DND-41 (cell line): ENCODE results near the gene KASH5.
"Not testable (repeated sequence)": the region's sequence is repeated elsewhere in the genome, so short reads cannot be mapped to it uniquely, and the experiment has no call there.

Source experiments
- ATAC-seq: fragments of 200-7000 bp; cut with Tn5 transposase; 3 replicates; pipeline ENCODE4 v1.9.1; 2021; ENCODE audit warnings: low read depth; ENCODE audit not compliant: insufficient read depth
- DNase-seq: peaks from one replicate; pipeline ENCODE4 v3.0.0-alpha.2; 2020
- H2AFZ ChIP-seq: 2 replicates; pipeline ENCODE4 v1.6.0; 2012; ENCODE audit warnings: low read depth, low read length
- H3K27ac ChIP-seq: 2 replicates; pipeline ENCODE4 v1.5.1; 2012; ENCODE audit warnings: low read length, inconsistent platforms
- H3K27me3 ChIP-seq: fragments of 200-600 bp; sonication (generic); 2 replicates; pipeline ENCODE4 v1.6.0; 2012; ENCODE audit warnings: low read length, mild to moderate bottlenecking, inconsistent platforms; ENCODE audit not compliant: insufficient read depth, poor library complexity
- H3K36me3 ChIP-seq: 2 replicates; pipeline ENCODE4 v1.5.1; 2012; ENCODE audit warnings: low read length, inconsistent platforms; ENCODE audit not compliant: insufficient read depth
- H3K4me1 ChIP-seq: 2 replicates; pipeline ENCODE4 v1.5.1; 2012; ENCODE audit warnings: mild to moderate bottlenecking, low read length; ENCODE audit not compliant: insufficient read depth
- H3K4me2 ChIP-seq: 2 replicates; pipeline ENCODE4 v1.6.0; 2012; ENCODE audit warnings: mild to moderate bottlenecking, moderate library complexity, low read length, inconsistent platforms; ENCODE audit not compliant: insufficient read depth
- H3K4me3 ChIP-seq, 2 experiments: fragments of 200-600 bp in 1 of 2; shearing (Covaris generic) in 1 of 2; 2 replicates each; pipeline ENCODE4 v1.5.1; 2012 to 2016; ENCODE audit warnings: inconsistent platforms in 2 of 2, low read length in 2 of 2, mild to moderate bottlenecking in 2 of 2, low read depth in 1 of 2, moderate library complexity in 1 of 2
- H3K79me2 ChIP-seq: 2 replicates; pipeline ENCODE4 v1.6.0; 2012; ENCODE audit warnings: low read length, inconsistent platforms; ENCODE audit not compliant: insufficient read depth
- H3K9ac ChIP-seq: 2 replicates; pipeline ENCODE4 v1.6.0; 2012; ENCODE audit warnings: low read depth, mild to moderate bottlenecking, inconsistent platforms, low read length, moderate library complexity
- H3K9me3 ChIP-seq: 2 replicates; pipeline ENCODE4 v1.5.1; 2012; ENCODE audit warnings: low read length, moderate library complexity, mild to moderate bottlenecking, inconsistent platforms; ENCODE audit not compliant: insufficient read depth, severe bottlenecking
- H4K20me1 ChIP-seq: 2 replicates; pipeline ENCODE4 v1.6.0; 2012; ENCODE audit warnings: low read length; ENCODE audit not compliant: insufficient read depth
- EZH2 ChIP-seq: IDR thresholded peaks from 3 replicates; pipeline ENCODE4 v1.6.1; 2012; ENCODE audit warnings: borderline replicate concordance, low read depth, mild to moderate bottlenecking, moderate library complexity, low read length, inconsistent platforms; ENCODE audit not compliant: severe bottlenecking
- TF ChIP-seq, protein P1 (sequence below): IDR thresholded peaks from 2 replicates; pipeline ENCODE4 v1.5.1; 2012; ENCODE audit warnings: borderline replicate concordance, low read length, moderate library complexity, mild to moderate bottlenecking; ENCODE audit not compliant: poor library complexity, severe bottlenecking; ENCODE audit errors: extremely low read depth

Gene KASH5

DNA sequence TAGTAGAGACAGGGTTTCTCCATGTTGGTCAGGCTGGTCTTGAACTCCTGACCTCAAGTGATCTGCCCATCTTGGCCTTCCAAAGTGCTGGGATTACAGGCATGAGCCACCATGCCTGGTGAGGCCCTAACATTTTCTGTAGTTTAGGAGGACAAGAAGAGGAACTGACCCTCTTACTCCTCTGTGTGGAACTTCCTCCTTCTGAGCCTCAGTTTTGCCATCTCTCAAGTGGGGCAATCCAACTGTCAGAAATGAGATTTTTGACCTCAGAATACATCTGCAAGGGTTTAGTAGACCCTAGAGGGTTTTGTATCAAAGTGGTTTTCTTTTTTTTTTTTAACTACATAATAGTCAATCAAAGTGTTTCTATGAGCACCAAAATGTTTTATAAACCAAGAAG lies 21.9 kb upstream of the KASH5 start:
- DNase-seq (no peak), ATAC-seq (no peak)
- Histone ChIP-seq H3K79me2 (no peaks in the 10 kb centered on the region), H2AFZ (no peak overlapping the region), H3K36me3 (no peaks in the 10 kb centered on the region), H3K9ac (no peak overlapping the region), H3K27ac (no peak overlapping the region), H3K9me3 (peaks cover 12% of the 10 kb centered on the region), H4K20me1 (no peaks in the 10 kb centered on the region), H3K27me3 (no peaks in the 10 kb centered on the region), H3K4me3 (no peak overlapping the region), H3K4me1 (no peaks in the 10 kb centered on the region), H3K4me2 (no peak overlapping the region)
- no peak for TF ChIP-seq EZH2
- TF ChIP-seq, protein P1, sequence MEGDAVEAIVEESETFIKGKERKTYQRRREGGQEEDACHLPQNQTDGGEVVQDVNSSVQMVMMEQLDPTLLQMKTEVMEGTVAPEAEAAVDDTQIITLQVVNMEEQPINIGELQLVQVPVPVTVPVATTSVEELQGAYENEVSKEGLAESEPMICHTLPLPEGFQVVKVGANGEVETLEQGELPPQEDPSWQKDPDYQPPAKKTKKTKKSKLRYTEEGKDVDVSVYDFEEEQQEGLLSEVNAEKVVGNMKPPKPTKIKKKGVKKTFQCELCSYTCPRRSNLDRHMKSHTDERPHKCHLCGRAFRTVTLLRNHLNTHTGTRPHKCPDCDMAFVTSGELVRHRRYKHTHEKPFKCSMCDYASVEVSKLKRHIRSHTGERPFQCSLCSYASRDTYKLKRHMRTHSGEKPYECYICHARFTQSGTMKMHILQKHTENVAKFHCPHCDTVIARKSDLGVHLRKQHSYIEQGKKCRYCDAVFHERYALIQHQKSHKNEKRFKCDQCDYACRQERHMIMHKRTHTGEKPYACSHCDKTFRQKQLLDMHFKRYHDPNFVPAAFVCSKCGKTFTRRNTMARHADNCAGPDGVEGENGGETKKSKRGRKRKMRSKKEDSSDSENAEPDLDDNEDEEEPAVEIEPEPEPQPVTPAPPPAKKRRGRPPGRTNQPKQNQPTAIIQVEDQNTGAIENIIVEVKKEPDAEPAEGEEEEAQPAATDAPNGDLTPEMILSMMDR, result no peak

DNA sequence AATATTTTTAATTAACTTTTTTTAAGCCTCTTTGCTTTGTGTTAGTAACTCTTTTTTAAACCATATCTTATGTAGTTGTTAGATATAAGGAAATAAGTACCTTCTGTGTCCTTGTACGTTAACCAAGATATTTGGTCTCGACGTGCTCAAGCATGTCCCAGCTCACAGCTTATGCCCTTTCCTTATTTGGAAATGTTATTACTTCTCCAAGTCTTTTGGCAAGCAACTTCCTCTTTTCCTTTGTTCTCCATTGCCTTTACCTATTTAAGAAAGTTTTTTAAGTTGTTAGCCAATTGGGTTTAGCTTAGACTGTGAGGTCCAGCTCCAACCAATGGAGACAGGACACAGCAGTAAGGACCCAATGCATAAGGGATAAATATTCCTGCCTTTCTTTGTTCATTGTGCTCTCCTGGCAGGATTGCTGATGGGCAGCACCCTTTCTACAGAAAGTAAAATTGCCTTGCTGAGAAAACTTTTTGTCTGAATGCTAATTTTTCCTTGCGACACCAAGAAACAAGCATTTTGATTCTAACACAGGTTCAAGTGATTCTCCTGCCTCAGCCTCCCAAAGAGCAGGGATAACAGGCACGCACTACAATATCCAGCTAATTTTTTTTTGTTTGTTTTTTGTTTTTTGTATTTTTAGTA lies 19.2 kb upstream of the KASH5 start:
- Histone ChIP-seq H3K9ac (no peak overlapping the region), H3K4me1 (no peaks in the 10 kb centered on the region), H3K4me3 (no peak overlapping the region), H3K79me2 (no peaks in the 10 kb centered on the region), H3K9me3 (peaks cover 12% of the 10 kb centered on the region), H4K20me1 (no peaks in the 10 kb centered on the region), H3K27me3 (no peaks in the 10 kb centered on the region), H3K27ac (no peak overlapping the region), H3K36me3 (no peaks in the 10 kb centered on the region), H2AFZ (no peak overlapping the region), H3K4me2 (no peak overlapping the region)
- TF ChIP-seq EZH2, result no peak
- TF ChIP-seq, protein P1, result no peak
- no peak for DNase-seq
- no peak for ATAC-seq

DNA sequence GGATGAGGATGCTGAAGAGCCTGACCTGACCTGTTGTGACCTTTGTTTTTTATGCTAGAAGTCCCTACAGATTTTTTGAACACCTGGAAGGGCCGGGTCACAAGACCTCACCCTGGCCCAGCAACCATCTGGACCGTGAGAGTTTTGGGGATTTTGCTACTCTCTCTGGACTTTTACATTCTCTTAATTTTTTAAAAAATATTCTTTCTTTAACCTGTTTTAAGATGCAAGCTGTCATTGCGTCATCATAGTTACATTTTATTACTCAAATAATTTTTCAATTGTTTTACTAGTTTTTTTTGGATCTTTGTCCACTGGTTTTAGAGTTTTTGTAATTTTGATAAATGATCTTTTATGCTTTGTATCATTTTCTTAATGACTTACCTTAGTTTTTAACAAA lies 16.9 kb upstream of the KASH5 start:
- ATAC-seq (no peak), DNase-seq (no peak)
- H3K36me3 ChIP-seq, result no peaks in the 10 kb centered on the region
- H3K9ac ChIP-seq, result no peak overlapping the region
- H3K4me2 ChIP-seq, result no peak overlapping the region
- no peak overlapping the region for H2AFZ ChIP-seq
- H3K79me2 ChIP-seq, result no peaks in the 10 kb centered on the region
- H3K4me3 ChIP-seq, result no peak overlapping the region
- no peaks in the 10 kb centered on the region for H3K27me3 ChIP-seq
- peaks cover 12% of the 10 kb centered on the region for H3K9me3 ChIP-seq
- TF ChIP-seq EZH2, result no peak
- TF ChIP-seq, protein P1, result no peak
- H3K27ac ChIP-seq, result no peak overlapping the region
- H3K4me1 ChIP-seq, result no peaks in the 10 kb centered on the region
- no peaks in the 10 kb centered on the region for H4K20me1 ChIP-seq

DNA sequence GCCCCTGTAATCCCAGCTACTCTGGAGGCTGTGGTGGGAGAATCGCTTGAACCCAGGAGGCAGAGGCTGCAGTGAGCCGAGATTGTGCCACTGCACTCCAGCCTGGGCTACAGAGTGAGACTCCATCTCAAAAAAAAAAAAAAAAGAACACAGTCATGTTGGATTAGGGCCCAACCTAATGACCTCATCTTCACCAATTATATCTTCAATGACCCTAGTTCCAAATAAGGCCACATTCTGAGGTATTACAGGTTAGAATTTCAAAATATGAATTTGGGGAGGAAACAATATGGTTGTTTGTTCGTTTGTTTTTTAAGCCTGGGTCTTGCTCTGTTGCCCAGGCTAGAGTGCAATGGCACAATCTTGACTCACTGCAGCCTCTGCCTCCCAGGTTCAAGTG lies 14.9 kb upstream of the KASH5 start:
- not testable (repeated sequence) for H3K4me2 ChIP-seq, H3K4me3 ChIP-seq, DNase-seq, H4K20me1 ChIP-seq, H2AFZ ChIP-seq, H3K9ac ChIP-seq, H3K4me1 ChIP-seq, ATAC-seq, H3K79me2 ChIP-seq, H3K27me3 ChIP-seq, H3K36me3 ChIP-seq, H3K27ac ChIP-seq
- peaks cover 12% of the 10 kb centered on the region for H3K9me3 ChIP-seq
